Upper lobe of right lung (tissue), 1 donor: ENCODE data around the gene DNAH10. TPM values are rescaled to one million over a fixed set of nuclear protein-coding genes. Genes with fewer than 3 reads are reported as not detected.

Experiments used
- ATAC-seq: fragments of 200-7000 bp; cut with Tn5 transposase; one replicate; pipeline ENCODE4 v1.9.1; 2020; ENCODE audit warnings: mild to moderate bottlenecking, moderate library complexity
- DNase-seq: peaks from one replicate; pipeline ENCODE4 v3.0.0-alpha.2; 2020
- H3K27ac ChIP-seq: fragments of 200-600 bp; one replicate; pipeline ENCODE4 v1.8.0; 2022
- H3K27me3 ChIP-seq: fragments of 200-600 bp; one replicate; pipeline ENCODE4 v1.8.0; 2022; ENCODE audit warnings: mild to moderate bottlenecking
- H3K36me3 ChIP-seq: fragments of 200-600 bp; one replicate; pipeline ENCODE4 v1.8.0; 2022
- H3K4me1 ChIP-seq: fragments of 200-600 bp; one replicate; pipeline ENCODE4 v1.8.0; 2022
- H3K4me3 ChIP-seq: fragments of 200-600 bp; one replicate; pipeline ENCODE4 v1.8.0; 2022; ENCODE audit warnings: mild to moderate bottlenecking
- H3K9me3 ChIP-seq: fragments of 200-600 bp; one replicate; pipeline ENCODE4 v1.8.0; 2022
- intact Hi-C: fragments of 100-400 bp; cut with DNase I; formaldehyde crosslinking; loops from one replicate; pipeline ENCODE4 v1.11.0; 2022
- total RNA-seq: library from RNA; stranded (reverse); fragmentation: NEBNext Ultra II Directional; extraction: Animal tissue kit (Norgen Biotek cat#: 25700); gene quantifications from one replicate; pipeline ENCODE4 v1.2.1, GENCODE V29; 2021
- TF ChIP-seq, protein P1 (sequence below): fragments of 200-600 bp; IDR thresholded peaks from one replicate; pipeline ENCODE4 v1.8.0; 2022; ENCODE audit warnings: antibody characterized with exemption
- donor health status: DM: no; HTN: yes; CAD: no; lungs with severe emphysema.

Gene DNAH10
- total RNA-seq, 1 donor from 2014 or later: 0.23 TPM

DNA sequence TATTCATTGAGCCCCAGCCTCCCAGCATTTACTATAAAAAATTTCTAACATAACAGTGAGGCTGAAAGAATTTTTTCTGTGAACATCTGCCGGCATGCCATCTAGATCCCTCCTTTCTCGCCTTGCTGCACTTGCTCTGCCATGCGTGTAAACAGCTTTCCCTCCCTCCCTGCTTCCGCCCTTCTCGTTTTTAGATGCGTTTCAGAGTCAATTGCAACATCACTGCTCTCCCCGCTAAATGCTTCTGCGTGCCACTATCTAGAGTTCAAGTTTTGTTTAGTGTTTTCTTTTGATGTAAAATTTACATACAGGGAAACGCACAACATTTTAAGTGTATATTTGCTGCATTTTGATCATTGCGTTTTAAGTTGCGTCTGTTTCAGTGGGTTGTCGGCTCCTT, 126.9 kb downstream of the DNAH10 start:
- TF ChIP-seq, protein P1, sequence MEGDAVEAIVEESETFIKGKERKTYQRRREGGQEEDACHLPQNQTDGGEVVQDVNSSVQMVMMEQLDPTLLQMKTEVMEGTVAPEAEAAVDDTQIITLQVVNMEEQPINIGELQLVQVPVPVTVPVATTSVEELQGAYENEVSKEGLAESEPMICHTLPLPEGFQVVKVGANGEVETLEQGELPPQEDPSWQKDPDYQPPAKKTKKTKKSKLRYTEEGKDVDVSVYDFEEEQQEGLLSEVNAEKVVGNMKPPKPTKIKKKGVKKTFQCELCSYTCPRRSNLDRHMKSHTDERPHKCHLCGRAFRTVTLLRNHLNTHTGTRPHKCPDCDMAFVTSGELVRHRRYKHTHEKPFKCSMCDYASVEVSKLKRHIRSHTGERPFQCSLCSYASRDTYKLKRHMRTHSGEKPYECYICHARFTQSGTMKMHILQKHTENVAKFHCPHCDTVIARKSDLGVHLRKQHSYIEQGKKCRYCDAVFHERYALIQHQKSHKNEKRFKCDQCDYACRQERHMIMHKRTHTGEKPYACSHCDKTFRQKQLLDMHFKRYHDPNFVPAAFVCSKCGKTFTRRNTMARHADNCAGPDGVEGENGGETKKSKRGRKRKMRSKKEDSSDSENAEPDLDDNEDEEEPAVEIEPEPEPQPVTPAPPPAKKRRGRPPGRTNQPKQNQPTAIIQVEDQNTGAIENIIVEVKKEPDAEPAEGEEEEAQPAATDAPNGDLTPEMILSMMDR: no peak
- Histone ChIP-seq H3K4me3 (no peak overlapping the region), H3K27me3 (peaks cover 3% of the 10 kb centered on the region), H3K9me3 (no peaks in the 10 kb centered on the region), H3K27ac (no peak overlapping the region), H3K4me1 (no peaks in the 10 kb centered on the region), H3K36me3 (no peaks in the 10 kb centered on the region)
- no peak for ATAC-seq
- intact Hi-C loops: no loop called here
- no peak for DNase-seq

DNA sequence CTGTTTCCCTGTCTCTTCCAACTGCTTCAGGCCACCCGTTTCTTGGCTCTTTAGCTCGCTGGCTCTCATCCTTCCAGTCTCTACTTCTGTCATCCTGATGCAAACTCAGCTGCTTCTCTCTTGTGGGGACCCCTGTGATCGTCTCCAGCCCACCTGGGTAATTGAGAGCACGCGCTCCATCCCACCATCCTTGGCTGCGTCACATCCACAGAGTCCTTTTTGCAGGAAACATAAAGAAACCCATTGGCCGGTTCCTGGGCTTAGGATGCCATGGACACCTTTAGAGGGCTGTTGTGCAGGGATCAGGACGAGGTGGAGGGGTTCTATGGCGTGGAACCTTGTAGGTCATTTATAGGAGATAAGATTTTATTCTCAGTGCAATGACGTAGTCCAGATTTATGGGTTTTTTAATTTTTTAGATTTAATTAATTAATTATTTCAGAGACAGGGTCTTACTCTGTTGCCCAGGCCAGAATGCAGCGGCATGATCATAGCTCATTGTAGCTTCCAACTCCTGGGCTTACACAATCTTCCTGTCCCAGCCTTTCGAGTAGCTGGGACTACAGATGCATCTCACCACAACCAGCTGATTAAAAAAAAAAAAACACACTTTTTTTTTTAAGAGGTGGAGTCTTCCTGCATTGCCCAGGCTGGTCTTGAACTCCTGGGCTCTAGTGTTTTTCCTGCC, 127.9 kb downstream of the DNAH10 start:
- Histone ChIP-seq H3K27ac (no peak overlapping the region), H3K4me1 (no peaks in the 10 kb centered on the region), H3K4me3 (no peak overlapping the region), H3K27me3 (no peaks in the 10 kb centered on the region), H3K36me3 (no peaks in the 10 kb centered on the region), H3K9me3 (no peaks in the 10 kb centered on the region)
- ATAC-seq: no peak
- intact Hi-C loops: no loop called here
- no peak for DNase-seq
- TF ChIP-seq, protein P1: no peak

DNA sequence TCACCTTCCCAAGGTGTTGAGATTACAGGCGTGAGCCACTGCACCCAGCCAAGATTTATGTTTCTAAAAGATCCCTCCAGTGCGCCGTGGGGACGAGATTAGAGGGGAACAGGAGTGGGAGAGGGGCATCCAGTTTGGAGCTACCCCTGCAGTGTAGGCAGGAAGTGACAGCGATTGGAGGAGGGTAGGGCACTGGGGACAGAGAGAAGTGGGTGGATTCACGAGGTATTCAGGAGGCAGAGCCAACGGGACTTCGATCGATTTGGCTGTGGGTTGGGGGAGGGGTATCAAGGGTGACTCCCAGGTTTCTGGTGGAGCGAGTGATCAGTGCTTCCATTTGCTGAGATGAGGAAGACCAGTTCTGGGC, 128.4 kb downstream of the DNAH10 start:
- DNase-seq (no peak), ATAC-seq (no peak)
- Histone ChIP-seq H3K27ac (no peak overlapping the region), H3K4me1 (no peaks in the 10 kb centered on the region), H3K4me3 (no peak overlapping the region), H3K27me3 (no peaks in the 10 kb centered on the region), H3K9me3 (no peaks in the 10 kb centered on the region), H3K36me3 (no peaks in the 10 kb centered on the region)
- TF ChIP-seq, protein P1: no peak
- intact Hi-C loops: no loop called here

DNA sequence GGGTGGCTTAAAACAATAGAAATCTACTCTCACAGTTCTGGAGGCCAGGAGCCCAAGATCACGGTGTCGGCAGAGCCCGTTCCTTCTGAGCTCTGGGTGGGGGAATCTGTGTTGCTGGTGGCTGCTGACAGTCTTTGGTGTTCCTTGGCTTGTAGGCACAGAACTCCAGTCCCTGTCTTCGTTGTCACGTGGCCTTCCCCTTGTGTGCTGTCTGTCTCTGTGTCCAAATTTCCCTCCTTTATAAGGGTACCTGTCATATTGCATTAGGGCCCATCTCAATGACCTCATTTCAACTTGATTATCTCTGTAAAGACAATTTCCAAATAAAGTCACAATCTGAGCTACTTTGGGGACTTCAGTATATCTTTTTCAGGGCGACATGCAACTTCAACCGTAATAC, 128.9 kb downstream of the DNAH10 start:
- no peak for DNase-seq
- H3K4me1 ChIP-seq: no peaks in the 10 kb centered on the region
- intact Hi-C loops: no loop called here
- no peaks in the 10 kb centered on the region for H3K9me3 ChIP-seq
- H3K27ac ChIP-seq: no peak overlapping the region
- ATAC-seq: no peak
- TF ChIP-seq, protein P1: no peak
- no peaks in the 10 kb centered on the region for H3K27me3 ChIP-seq
- no peaks in the 10 kb centered on the region for H3K36me3 ChIP-seq
- no peak overlapping the region for H3K4me3 ChIP-seq

DNA sequence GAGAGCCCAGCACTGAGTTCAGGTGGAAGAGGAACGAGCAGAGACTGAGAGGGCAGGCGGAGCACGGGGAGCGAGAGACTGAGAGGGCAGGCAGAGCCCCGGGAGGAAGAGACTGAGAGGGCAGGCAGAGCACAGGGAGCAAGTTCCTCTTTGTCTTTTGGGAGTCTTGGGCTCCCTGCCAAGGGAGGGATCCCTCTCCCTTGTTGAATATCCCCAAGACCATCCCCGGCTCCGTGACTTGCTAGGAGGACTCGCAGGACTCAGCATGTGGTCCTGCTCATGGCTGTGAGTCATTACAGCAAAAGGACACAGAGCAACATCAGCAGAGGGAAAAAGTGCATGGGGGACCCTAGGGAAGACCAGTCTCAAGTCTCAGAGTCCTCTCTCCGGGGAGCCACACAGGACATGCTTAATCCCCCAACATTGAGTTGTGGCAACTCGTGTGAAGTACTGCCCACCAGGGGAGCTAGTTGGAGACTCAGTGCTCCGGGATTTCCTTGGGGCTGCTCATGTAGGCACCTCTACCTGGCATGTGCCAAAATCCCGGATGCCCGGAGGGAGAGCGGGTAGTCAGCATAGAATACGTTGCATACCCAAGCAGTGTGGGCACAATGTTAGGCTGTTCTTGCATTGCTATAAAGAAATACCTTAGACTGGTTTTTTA, 129.5 kb downstream of the DNAH10 start:
- no peak for ATAC-seq
- H3K9me3 ChIP-seq: no peaks in the 10 kb centered on the region
- H3K4me3 ChIP-seq: no peak overlapping the region
- H3K4me1 ChIP-seq: no peaks in the 10 kb centered on the region
- H3K36me3 ChIP-seq: no peaks in the 10 kb centered on the region
- TF ChIP-seq, protein P1: no peak
- no peak for DNase-seq
- H3K27ac ChIP-seq: no peak overlapping the region
- intact Hi-C loops: no loop called here
- no peaks in the 10 kb centered on the region for H3K27me3 ChIP-seq
